ENCODE data around the gene SH3GL1. TPM values are rescaled to one million over a fixed set of nuclear protein-coding genes. Genes with fewer than 3 reads are reported as not detected.

SH3GL1 gene
- total and polyA plus RNA-seq, 10 donors = 26.1 to 77.4 (median 42.1) TPM

DNA sequence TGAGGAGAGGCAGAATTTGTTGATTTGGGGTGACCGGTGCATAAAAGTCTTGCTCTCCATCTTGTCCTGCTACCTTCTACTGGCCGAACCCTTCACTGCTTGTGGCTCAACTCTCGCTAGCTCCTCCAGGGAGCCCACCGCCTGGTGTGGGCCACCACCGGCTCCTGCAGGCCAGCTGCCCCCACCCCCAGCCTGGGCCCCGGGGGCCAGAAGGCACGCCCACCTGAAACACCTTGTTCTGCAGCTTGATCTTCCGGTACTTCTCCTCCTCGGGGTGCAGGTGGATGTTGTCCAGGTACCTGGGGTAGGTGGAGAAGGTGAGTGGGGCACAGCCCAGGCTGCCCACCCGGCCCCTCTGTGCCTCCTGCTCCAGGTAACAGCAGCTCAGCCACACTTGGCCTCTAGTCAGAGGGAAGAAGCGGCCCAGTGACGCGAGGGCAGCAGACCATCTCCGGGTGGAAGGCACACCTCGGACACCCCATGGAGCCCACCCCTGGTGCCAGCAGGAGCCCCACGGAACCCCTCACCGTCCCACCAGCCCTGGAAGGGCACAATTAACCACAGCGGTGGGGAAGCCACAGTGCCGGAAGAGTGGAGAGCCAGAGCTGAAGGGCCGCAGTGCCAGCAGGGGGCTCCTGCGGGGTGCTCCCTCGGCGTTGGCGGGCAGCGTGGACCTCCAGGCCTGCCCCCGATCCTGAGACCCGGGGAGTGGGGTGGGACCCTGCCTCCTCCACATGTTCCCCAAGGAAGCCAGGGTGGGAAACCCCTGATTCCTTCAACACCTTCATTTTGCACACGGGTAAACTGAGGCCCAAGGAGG, 47.2 kb upstream of the SH3GL1 start:
- WGBS, 5 donors = 92 to 98% (median 93%) methylated on average over 21 to 28 of the region's 28 CpGs
- no peaks in the 10 kb centered on the region for H3K27me3 ChIP-seq (replicated peaks in 1 of 7)
- no peak for DNase-seq
- H3K36me3 ChIP-seq = peaks cover 6 to 98% (median 87%) of the 10 kb centered on the region in 6 donors
- intact Hi-C loops (cut with DNase I; ENCODE audit: low total_unique reads) = no loop called here
- no peak overlapping the region for H3K4me3 ChIP-seq
- H3K27ac ChIP-seq = no peak overlapping the region
- TF ChIP-seq POLR2AphosphoS5 (IDR thresholded peaks at IDR 0.05) = peak in 1 of 3 donors; percentile 16
- no peak for TF ChIP-seq CTCF (IDR thresholded peaks at IDR 0.05 in 8 of 11, conservative IDR thresholded peaks at IDR 0.05 in 3 of 11)
- H3K4me1 ChIP-seq = peaks cover 0 to 7% (median 1%) of the 10 kb centered on the region in 6 donors
- H3K9me3 ChIP-seq = no peaks in the 10 kb centered on the region

- Histone ChIP-seq H3K4me1 (peaks cover 0 to 10% (median 3%) of the 10 kb centered on the region in 6 donors), H3K4me3 (no peak overlapping the region), H3K27me3 (replicated peaks in 1 of 7) (no peaks in the 10 kb centered on the region), H3K9me3 (no peaks in the 10 kb centered on the region), H3K27ac (no peak overlapping the region), H3K36me3 (peaks cover 6 to 90% (median 79%) of the 10 kb centered on the region in 6 donors)
- TF ChIP-seq POLR2AphosphoS5 (IDR thresholded peaks at IDR 0.05) (no peak), CTCF (IDR thresholded peaks at IDR 0.05 in 8 of 11, conservative IDR thresholded peaks at IDR 0.05 in 3 of 11) (no peak)
- WGBS, 5 donors = 85 to 89% (median 86%) methylated on average over 9 to 15 of the region's 15 CpGs
- intact Hi-C loops (cut with DNase I; ENCODE audit: low total_unique reads) = no loop called here
- no peak for DNase-seq
Measured at GRCh38 chr19:4446704-4447200, 46.4 kb upstream of the SH3GL1 start.

- TF ChIP-seq POLR2A (IDR thresholded peaks at IDR 0.05) = no peak
- TF ChIP-seq POLR2AphosphoS5 (IDR thresholded peaks at IDR 0.05) = peak in 2 of 3 donors; percentile 32 to 56
- Histone ChIP-seq H3K27ac (no peak overlapping the region), H3K36me3 (peaks cover 6 to 85% (median 73%) of the 10 kb centered on the region in 6 donors), H3K4me1 (peaks cover 0 to 10% (median 3%) of the 10 kb centered on the region in 6 donors), H3K9me3 (no peaks in the 10 kb centered on the region), H3K4me3 (no peak overlapping the region), H3K27me3 (replicated peaks in 1 of 7) (no peaks in the 10 kb centered on the region)
- no peak for DNase-seq
- intact Hi-C loops (cut with DNase I; ENCODE audit: low total_unique reads) = no loop called here
- WGBS, 5 donors = 93 to 97% (median 94%) methylated on average over 38 to 58 of the region's 58 CpGs
Measured at GRCh38 chr19:4445963-4446703, 45.8 kb upstream of the SH3GL1 start.

DNA sequence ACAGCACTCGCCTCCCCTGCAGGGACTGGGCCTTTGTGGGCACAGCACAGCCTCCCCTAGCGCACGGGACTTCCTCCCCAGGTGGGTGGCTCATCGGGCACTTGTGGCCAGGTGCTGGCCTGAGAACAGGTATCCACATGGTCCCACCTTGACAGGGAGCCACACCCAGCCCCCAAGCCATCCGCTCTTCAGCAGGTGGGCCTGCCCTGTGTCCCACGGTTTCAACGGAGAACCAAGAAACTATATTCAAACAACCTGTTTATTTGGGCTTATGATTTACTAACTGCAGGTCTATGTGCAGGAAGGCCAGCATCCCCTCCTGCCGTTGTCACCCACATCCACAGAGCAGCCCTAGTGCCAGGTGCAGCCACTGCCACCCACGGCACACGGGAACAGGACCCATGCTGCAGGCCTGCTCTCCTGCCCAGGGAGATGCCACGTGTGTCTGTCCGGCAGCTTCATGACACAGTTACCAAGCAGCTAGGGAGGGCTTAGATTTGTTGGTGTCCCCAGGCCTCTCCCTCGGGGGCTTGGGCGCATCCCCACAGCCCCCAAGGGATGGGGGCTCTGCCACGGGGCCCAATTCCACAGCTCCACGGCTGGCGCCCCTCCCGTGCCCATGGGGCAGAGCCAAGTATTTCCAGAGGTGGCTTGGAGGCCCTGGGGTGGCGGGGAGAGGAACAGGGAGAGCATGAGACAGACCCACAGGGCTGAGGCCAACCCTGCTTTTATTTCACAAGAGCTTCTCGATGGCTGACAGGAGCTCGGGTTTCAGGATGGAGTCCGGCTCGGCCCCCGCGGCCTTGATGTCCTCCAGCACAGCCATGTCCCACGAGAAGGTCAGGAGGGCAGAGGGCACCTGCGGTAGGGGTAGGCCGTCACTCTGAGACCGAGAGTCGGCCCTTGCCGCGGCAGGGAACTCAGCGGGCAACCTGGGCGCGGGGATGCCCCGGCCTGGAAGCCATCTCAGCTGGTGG, 44.7 kb upstream of the SH3GL1 start:
- H3K27me3 ChIP-seq (replicated peaks in 1 of 7) = no peaks in the 10 kb centered on the region
- WGBS, 5 donors = 76 to 89% (median 84%) methylated on average over 23 to 36 of the region's 36 CpGs
- H3K27ac ChIP-seq = no peak overlapping the region
- H3K36me3 ChIP-seq = peaks cover 6 to 85% (median 64%) of the 10 kb centered on the region in 6 donors
- no peak for DNase-seq
- intact Hi-C loops (cut with DNase I; ENCODE audit: low total_unique reads) = no loop called here
- peaks cover 0 to 10% (median 3%) of the 10 kb centered on the region in 6 donors for H3K4me1 ChIP-seq
- TF ChIP-seq POLR2AphosphoS5 (IDR thresholded peaks at IDR 0.05) (peak in 1 of 3 donors; percentile 58), CTCF (IDR thresholded peaks at IDR 0.05 in 8 of 11, conservative IDR thresholded peaks at IDR 0.05 in 3 of 11) (no peak), POLR2A (IDR thresholded peaks at IDR 0.05) (no peak)
- no peak overlapping the region for H3K4me3 ChIP-seq
- no peaks in the 10 kb centered on the region for H3K9me3 ChIP-seq

Measured in spleen (tissue), 11 donors.